ENCODE data around the gene ZNF44.

DNA sequence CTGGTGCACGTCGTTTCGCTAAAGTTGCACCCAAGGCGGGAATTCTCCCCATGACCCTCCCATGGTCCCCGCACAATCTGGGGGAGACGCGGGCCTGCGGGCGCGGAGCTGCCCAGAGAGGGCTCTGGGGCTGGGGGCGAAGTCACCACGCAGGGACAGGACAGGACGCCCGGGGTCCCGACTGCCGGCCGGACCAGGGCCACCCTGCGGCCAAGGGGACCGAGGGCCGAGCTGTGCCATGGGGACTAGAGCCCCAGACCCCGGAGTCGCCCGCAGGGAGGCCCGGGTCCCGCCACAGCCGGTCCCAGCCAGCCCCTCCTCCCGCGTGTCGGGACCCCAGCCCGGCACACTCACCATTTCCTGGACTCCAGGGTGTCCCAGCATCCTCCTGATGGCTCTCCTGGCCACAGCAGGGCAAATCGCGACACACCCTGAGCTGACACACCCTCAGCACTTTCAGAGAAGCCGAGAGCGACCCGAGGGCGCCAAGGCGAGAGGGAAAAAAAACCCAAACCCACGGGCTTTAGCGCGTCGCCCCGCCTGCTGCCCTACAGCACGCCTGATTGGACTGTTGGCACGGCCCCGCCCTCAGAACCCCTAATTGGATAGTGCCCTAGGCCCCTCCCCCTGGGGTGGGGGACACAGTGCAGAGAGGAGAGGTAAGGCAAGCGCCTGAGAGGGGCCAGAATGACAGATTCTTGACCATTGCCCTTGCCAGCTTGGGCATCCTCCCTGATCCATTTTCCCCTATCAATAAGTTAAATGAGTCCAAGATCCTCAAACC lies 28.6 kb downstream of the ZNF44 start:
- TF ChIP-seq POLR2A (IDR thresholded peaks at IDR 0.05; ENCODE audit: borderline replicate concordance, extremely low read depth, insufficient read depth, insufficient read length) (no peak), ZNF274 (IDR thresholded peaks at IDR 0.05; ENCODE audit: low read depth, low read length) (no peak), EZH2 (IDR thresholded peaks at IDR 0.05) (no peak), ZFX (IDR thresholded peaks at IDR 0.05) (no peak), CEBPB (IDR thresholded peaks at IDR 0.05; ENCODE audit: low read depth) (no peak), SIN3A (IDR thresholded peaks at IDR 0.05; ENCODE audit: low read depth) (no peak), RAD21 (IDR thresholded peaks at IDR 0.05; ENCODE audit: low read depth) (no peak), TCF7L2 (IDR thresholded peaks at IDR 0.05; ENCODE audit: borderline replicate concordance, extremely low read depth, insufficient read depth, insufficient read length) (no peak), POLR2AphosphoS5 (IDR thresholded peaks at IDR 0.05; ENCODE audit: low read depth, low read length) (no peak), FOSL1 (IDR thresholded peaks at IDR 0.05; ENCODE audit: low read depth) (no peak), YY1 (IDR thresholded peaks at IDR 0.05; ENCODE audit: extremely low read depth, insufficient replicate concordance, low read depth, low read length) (no peak)
- TF ChIP-seq, protein P1, sequence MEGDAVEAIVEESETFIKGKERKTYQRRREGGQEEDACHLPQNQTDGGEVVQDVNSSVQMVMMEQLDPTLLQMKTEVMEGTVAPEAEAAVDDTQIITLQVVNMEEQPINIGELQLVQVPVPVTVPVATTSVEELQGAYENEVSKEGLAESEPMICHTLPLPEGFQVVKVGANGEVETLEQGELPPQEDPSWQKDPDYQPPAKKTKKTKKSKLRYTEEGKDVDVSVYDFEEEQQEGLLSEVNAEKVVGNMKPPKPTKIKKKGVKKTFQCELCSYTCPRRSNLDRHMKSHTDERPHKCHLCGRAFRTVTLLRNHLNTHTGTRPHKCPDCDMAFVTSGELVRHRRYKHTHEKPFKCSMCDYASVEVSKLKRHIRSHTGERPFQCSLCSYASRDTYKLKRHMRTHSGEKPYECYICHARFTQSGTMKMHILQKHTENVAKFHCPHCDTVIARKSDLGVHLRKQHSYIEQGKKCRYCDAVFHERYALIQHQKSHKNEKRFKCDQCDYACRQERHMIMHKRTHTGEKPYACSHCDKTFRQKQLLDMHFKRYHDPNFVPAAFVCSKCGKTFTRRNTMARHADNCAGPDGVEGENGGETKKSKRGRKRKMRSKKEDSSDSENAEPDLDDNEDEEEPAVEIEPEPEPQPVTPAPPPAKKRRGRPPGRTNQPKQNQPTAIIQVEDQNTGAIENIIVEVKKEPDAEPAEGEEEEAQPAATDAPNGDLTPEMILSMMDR (IDR thresholded peaks at IDR 0.05 in 2 of 3, conservative IDR thresholded peaks at IDR 0.05 in 1 of 3; ENCODE audit: borderline replicate concordance in 1 of 3, insufficient read depth in 1 of 3, low read depth in 2 of 3, low read length in 2 of 3), result no peak
- TF ChIP-seq, protein P2, sequence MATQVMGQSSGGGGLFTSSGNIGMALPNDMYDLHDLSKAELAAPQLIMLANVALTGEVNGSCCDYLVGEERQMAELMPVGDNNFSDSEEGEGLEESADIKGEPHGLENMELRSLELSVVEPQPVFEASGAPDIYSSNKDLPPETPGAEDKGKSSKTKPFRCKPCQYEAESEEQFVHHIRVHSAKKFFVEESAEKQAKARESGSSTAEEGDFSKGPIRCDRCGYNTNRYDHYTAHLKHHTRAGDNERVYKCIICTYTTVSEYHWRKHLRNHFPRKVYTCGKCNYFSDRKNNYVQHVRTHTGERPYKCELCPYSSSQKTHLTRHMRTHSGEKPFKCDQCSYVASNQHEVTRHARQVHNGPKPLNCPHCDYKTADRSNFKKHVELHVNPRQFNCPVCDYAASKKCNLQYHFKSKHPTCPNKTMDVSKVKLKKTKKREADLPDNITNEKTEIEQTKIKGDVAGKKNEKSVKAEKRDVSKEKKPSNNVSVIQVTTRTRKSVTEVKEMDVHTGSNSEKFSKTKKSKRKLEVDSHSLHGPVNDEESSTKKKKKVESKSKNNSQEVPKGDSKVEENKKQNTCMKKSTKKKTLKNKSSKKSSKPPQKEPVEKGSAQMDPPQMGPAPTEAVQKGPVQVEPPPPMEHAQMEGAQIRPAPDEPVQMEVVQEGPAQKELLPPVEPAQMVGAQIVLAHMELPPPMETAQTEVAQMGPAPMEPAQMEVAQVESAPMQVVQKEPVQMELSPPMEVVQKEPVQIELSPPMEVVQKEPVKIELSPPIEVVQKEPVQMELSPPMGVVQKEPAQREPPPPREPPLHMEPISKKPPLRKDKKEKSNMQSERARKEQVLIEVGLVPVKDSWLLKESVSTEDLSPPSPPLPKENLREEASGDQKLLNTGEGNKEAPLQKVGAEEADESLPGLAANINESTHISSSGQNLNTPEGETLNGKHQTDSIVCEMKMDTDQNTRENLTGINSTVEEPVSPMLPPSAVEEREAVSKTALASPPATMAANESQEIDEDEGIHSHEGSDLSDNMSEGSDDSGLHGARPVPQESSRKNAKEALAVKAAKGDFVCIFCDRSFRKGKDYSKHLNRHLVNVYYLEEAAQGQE (IDR thresholded peaks at IDR 0.05; ENCODE audit: low read depth), result no peak

Data from HCT116 (cell line).